Prostate gland (tissue), 2 donors: ENCODE data around the gene ASPSCR1. TPM values are rescaled to one million over a fixed set of nuclear protein-coding genes. Genes with fewer than 3 reads are reported as not detected.
"Not testable (repeated sequence)": the region's sequence is repeated elsewhere in the genome, so short reads cannot be mapped to it uniquely, and the experiment has no call there.

ENCODE experiments used
- DNase-seq: peaks from one replicate; pipeline ENCODE4 v3.0.0-alpha.2; 2019; ENCODE audit warnings: low spot score
- H3K27ac ChIP-seq, 2 donors: fragments of 200-600 bp; sonication (generic); 2 replicates each; pipeline ENCODE4 v1.5.1; 2017 to 2019
- H3K27me3 ChIP-seq: fragments of 200-600 bp; sonication (generic); replicated peaks from 2 replicates; pipeline ENCODE4 v1.5.1; 2019; ENCODE audit not compliant: insufficient read depth
- H3K36me3 ChIP-seq, 2 donors: fragments of 200-600 bp; sonication (generic); 1 replicate in 1 of 2; 2 replicates in 1 of 2; pipeline versions ENCODE4 v1.5.1 to v1.8.1; 2017 to 2019
- H3K4me1 ChIP-seq: fragments of 200-600 bp; sonication (generic); replicated peaks from 2 replicates; pipeline ENCODE4 v1.5.1; 2019
- H3K4me3 ChIP-seq, 2 donors: fragments of 200-600 bp; sonication (generic); 2 replicates each; pipeline ENCODE4 v1.5.1; 2017 to 2019
- H3K9me3 ChIP-seq: fragments of 200-600 bp; sonication (generic); 2 replicates; pipeline ENCODE4 v1.5.1; 2017
- POLR2A ChIP-seq: fragments of 450-650 bp; IDR thresholded peaks from one replicate; pipeline ENCODE4 v1.6.1; 2016; ENCODE audit warnings: antibody characterized with exemption, mild to moderate bottlenecking
- POLR2AphosphoS5 ChIP-seq: sonication (generic); formaldehyde crosslinking; IDR thresholded peaks from one replicate; pipeline ENCODE4 v1.6.1; 2017; ENCODE audit warnings: antibody characterized with exemption
- WGBS: methylation state at CpG from one replicate; pipeline ENCODE4 v1.1.5; 2018; 5-methylcytosine and 5-hydroxymethylcytosine counted together
- intact Hi-C: fragments of 100-400 bp; cut with DNase I; formaldehyde crosslinking; loops from one replicate; pipeline ENCODE4 v1.14.2; 2022
- total RNA-seq, 2 donors: library from RNA; depleted of rRNA; stranded (reverse); fragments of >200 nt; gene quantifications; one replicate each; pipeline ENCODE4 v1.1.0, GENCODE V29; 2016
- TF ChIP-seq, protein P1 (sequence below), 4 experiments: fragments of 200-600 bp in 2 of 4; fragments of 450-650 bp in 2 of 4; sonication (generic) in 2 of 4; IDR thresholded peaks; 1 replicate in 3 of 4; 2 replicates in 1 of 4; pipeline ENCODE4 v1.5.1; 2016 to 2019; ENCODE audit warnings: antibody characterized with exemption in 4 of 4, mild to moderate bottlenecking in 2 of 4, moderate library complexity in 2 of 4

ASPSCR1 gene
- total RNA-seq, 2 donors from 2014 or later = 30.7 to 39.7 TPM

DNA sequence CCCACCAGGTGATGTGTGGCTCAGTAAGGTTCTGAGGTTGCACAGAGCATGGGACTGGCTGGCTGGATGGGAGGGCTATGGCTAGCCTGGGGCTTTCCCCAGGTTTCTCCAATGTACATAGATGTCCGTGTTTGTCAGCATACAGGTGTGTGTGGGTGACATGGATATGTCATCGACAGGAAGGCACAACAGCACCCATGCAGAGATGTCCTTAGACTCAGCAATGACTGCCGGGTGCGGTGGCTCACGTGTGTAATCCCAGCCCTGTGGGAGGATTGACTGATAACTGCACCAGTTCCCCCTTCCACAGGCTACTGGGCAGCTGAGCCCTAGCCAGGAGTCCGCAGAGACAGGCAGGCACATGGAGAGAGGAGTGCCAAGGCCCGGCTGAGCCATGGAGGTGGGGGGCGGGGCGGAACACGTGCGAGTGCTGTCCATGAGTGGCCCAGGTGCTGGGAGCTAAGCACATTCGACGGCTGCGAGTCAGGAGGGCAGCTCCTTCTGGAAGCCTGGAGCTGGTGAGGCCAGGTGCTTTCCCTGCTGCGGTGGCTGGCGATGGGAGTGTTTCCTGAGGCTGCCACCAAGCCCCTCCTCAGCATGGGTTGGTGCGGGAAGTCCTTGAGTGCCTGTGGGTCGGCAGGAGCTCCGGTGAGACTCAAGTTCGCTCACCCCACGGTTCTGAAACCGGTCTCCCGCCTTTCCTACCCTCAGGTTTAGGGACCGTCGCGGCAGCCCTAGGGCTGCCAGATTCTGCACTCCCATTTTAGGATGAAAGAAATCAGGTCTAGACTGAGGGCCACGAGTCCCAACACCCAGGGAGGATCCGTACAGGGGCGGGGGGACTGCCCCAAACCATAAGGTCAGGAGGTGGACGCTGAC is 858 bp upstream of the ASPSCR1 start:
- H3K4me3 ChIP-seq = peak overlapping the region; percentile 87 to 90
- DNase-seq = no peak
- H3K36me3 ChIP-seq = no peaks in the 10 kb centered on the region
- no peaks in the 10 kb centered on the region for H3K9me3 ChIP-seq
- 22% methylated on average over 30 of the region's 30 CpGs for WGBS
- TF ChIP-seq POLR2AphosphoS5 (no peak), POLR2A (no peak)
- TF ChIP-seq, protein P1, sequence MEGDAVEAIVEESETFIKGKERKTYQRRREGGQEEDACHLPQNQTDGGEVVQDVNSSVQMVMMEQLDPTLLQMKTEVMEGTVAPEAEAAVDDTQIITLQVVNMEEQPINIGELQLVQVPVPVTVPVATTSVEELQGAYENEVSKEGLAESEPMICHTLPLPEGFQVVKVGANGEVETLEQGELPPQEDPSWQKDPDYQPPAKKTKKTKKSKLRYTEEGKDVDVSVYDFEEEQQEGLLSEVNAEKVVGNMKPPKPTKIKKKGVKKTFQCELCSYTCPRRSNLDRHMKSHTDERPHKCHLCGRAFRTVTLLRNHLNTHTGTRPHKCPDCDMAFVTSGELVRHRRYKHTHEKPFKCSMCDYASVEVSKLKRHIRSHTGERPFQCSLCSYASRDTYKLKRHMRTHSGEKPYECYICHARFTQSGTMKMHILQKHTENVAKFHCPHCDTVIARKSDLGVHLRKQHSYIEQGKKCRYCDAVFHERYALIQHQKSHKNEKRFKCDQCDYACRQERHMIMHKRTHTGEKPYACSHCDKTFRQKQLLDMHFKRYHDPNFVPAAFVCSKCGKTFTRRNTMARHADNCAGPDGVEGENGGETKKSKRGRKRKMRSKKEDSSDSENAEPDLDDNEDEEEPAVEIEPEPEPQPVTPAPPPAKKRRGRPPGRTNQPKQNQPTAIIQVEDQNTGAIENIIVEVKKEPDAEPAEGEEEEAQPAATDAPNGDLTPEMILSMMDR (IDR thresholded peaks at IDR 0.05) = no peak
- H3K27ac ChIP-seq = peak overlapping the region; percentile 75 to 94
- no peaks in the 10 kb centered on the region for H3K27me3 ChIP-seq
- intact Hi-C loops = no loop called here
- H3K4me1 ChIP-seq = peaks cover 4% of the 10 kb centered on the region

DNA sequence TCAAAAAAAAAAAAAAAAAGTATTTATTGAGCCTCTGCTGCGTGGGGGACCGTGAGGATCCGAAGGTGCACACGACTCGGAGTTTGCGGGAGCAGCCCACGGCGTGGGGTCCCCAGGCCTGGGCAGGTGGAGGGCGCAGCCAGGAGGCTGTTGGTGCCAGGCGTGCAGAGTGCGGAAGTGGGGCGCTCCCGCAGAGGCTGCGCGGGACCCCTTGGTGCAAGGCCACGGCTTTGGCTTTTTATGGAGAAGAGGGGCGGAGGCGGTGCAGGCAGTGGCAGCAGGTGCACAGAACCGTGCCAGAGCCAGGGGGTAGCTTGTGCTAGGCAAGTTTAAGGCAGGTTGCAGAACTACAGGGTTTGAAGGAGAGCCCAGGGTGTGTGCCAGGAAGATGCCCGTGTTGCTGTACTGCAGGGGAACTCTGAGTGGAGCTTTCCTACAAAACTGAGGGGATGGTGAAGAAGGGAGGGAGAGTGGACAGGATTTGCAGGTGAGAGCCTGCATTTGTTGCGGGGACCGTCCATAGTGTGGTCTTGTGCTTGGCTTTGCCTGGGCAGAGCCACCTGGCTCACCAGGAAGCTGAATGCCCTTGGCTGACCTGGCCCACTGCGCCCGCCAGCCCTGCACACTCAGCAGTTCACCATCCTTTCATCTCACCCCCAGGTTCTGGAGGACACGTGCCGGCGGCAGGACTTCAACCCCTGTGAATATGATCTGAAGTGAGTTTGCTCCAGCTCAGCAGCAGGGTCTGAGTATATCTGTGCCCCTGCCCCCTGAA is 1.3 kb downstream of the ASPSCR1 start:
- H3K9me3 ChIP-seq = no peaks in the 10 kb centered on the region
- no peak overlapping the region for H3K27ac ChIP-seq
- peak overlapping the region; percentile 87 to 90 for H3K4me3 ChIP-seq
- peaks cover 4% of the 10 kb centered on the region for H3K4me1 ChIP-seq
- DNase-seq = no peak
- 87% methylated on average over 27 of the region's 27 CpGs for WGBS
- TF ChIP-seq POLR2A = no peak
- TF ChIP-seq, protein P1 (IDR thresholded peaks at IDR 0.05) = no peak
- no peak for TF ChIP-seq POLR2AphosphoS5
- intact Hi-C loops = no loop called here
- H3K36me3 ChIP-seq = no peaks in the 10 kb centered on the region
- H3K27me3 ChIP-seq = no peaks in the 10 kb centered on the region

DNA sequence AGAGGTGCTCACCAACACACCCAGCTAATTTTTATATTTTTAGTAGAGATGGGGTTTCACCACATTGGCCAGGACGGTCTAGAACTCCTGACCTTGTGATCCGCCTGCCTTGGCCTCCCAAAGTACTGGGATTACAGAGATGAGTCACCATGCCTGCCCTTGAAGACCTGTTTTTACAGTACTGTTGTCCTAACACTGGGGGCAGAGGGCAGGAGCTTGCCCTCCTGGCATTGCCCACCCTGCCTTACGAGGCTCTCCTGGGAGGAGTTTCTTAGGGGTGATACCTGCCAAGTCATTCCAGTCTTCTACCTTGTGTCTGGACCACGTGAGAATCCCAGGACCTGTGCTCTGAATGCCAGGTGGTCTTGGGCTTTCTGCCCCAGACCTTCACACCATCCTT is 2.7 kb downstream of the ASPSCR1 start:
- Histone ChIP-seq H3K27ac (no peak overlapping the region), H3K4me3 (no peak overlapping the region), H3K27me3 (no peaks in the 10 kb centered on the region), H3K4me1 (peaks cover 4% of the 10 kb centered on the region), H3K36me3 (no peaks in the 10 kb centered on the region), H3K9me3 (no peaks in the 10 kb centered on the region)
- intact Hi-C loops = no loop called here
- 86% methylated on average over 4 of the region's 4 CpGs for WGBS
- DNase-seq = no peak
- TF ChIP-seq POLR2AphosphoS5 (no peak), POLR2A (no peak)
- TF ChIP-seq, protein P1 (IDR thresholded peaks at IDR 0.05) = no peak

DNA sequence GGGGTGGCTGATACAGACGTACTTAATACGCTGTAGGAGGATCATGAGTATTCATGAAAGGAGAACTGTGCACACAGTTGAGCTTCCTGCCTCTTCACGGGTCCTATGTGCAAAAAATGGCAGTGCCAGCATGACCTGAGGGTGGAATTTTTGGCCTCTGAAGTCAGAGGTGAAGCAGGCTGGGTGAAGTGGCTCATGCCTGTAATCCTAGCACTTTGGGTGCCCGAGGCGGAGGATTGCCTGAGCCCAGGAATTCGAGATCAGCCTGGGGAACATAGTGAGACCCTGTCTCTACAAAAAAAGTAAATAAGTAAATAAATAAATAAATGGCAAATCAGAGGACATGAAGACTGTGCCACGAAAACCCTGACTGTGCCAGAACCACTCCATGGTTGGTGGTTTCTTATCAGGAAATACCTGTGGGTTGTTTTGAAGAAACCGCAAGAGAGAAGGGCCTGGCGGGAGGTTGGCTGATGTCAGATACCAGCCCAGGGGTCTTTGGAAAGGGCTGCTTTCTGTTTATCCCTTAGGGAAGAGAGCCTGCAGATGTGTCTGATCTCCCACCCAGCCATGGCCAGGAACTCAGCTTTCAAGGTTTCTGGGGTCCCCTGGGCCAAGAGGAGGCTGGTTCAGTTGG is 3.4 kb downstream of the ASPSCR1 start:
- H3K36me3 ChIP-seq = no peaks in the 10 kb centered on the region
- WGBS = 88% methylated on average over 9 of the region's 9 CpGs
- intact Hi-C loops = no loop called here
- H3K27me3 ChIP-seq = no peaks in the 10 kb centered on the region
- H3K27ac ChIP-seq = no peak overlapping the region
- no peak for DNase-seq
- peaks cover 4% of the 10 kb centered on the region for H3K4me1 ChIP-seq
- no peaks in the 10 kb centered on the region for H3K9me3 ChIP-seq
- no peak overlapping the region for H3K4me3 ChIP-seq
- TF ChIP-seq POLR2A = no peak
- TF ChIP-seq, protein P1 (IDR thresholded peaks at IDR 0.05) = no peak
- no peak for TF ChIP-seq POLR2AphosphoS5

DNA sequence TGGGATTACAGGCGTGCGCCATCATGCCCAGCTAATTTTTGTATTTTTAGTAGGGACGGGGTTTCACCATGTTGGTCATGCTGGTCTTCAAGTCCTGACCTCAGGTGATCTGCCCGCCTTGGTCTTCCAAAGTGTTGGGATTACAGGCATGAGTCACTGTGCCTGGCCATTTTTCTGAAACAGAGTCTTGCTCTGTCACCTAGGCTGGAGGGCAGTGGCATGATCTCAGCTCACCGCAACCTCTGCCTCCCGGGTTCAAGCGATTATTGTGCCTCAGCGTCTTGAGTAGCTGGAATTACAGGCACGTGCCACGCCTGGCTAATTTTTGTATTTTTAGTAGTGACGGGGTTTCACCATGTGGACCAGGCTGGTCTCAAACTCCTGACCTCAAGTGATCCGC is 4.1 kb downstream of the ASPSCR1 start:
- H3K27me3 ChIP-seq, H3K4me3 ChIP-seq, intact Hi-C loops, H3K36me3 ChIP-seq, H3K4me1 ChIP-seq, DNase-seq, H3K9me3 ChIP-seq, H3K27ac ChIP-seq: not testable (repeated sequence)
- WGBS = 96% methylated on average over 12 of the region's 12 CpGs
